ENCODE measurements around the gene MYOZ1.
"Not testable (repeated sequence)": the region's sequence is repeated elsewhere in the genome, so short reads cannot be mapped to it uniquely, and the experiment has no call there.

MYOZ1 gene

GRCh38 chr10:73641328-73642060, at the start of gene MYOZ1:
MYOZ1 (minus strand) TSS chr10:73641474; CDS start chr10:73640017, 1,457 bp downstream.
- DNase-seq: no peak

- not testable (repeated sequence) for DNase-seq
Observed at GRCh38 chr10:73690755-73691154, 49.5 kb upstream of the MYOZ1 start.

- DNase-seq: not testable (repeated sequence)
Observed at GRCh38 chr10:73689596-73689995, 48.3 kb upstream of the MYOZ1 start.

- not testable (repeated sequence) for DNase-seq
Observed at GRCh38 chr10:73687641-73688040, 46.4 kb upstream of the MYOZ1 start.

- DNase-seq: not testable (repeated sequence)
Observed at GRCh38 chr10:73674546-73674945, 33.3 kb upstream of the MYOZ1 start.

GRCh38 chr10:73668378-73668777, 27.1 kb upstream of the MYOZ1 start:
- not testable (repeated sequence) for DNase-seq

- DNase-seq: not testable (repeated sequence)
Observed at GRCh38 chr10:73666153-73666809, 25.0 kb upstream of the MYOZ1 start.

- DNase-seq: not testable (repeated sequence)
Observed at GRCh38 chr10:73665581-73665980, 24.3 kb upstream of the MYOZ1 start.

GRCh38 chr10:73664156-73665040, 23.1 kb upstream of the MYOZ1 start:
- not testable (repeated sequence) for DNase-seq

- DNase-seq: not testable (repeated sequence)
Observed at GRCh38 chr10:73663621-73664020, 22.3 kb upstream of the MYOZ1 start.

GRCh38 chr10:73662705-73663104, 21.4 kb upstream of the MYOZ1 start:
- not testable (repeated sequence) for DNase-seq

- DNase-seq: no peak
Observed at GRCh38 chr10:73655990-73656298, 14.7 kb upstream of the MYOZ1 start, which contains the start of gene SYNPO2L. SYNPO2L (minus strand) TSS chr10:73656029; CDS start chr10:73655922, 107 bp downstream.

- DNase-seq: no peak
Observed at GRCh38 chr10:73655257-73655989, 14.1 kb upstream of the MYOZ1 start.

GRCh38 chr10:73653701-73654100, 12.4 kb upstream of the MYOZ1 start:
- DNase-seq: no peak

GRCh38 chr10:73653195-73653594, 11.9 kb upstream of the MYOZ1 start:
- no peak for DNase-seq

GRCh38 chr10:73650537-73651331, 9.5 kb upstream of the MYOZ1 start:
- no peak for DNase-seq

GRCh38 chr10:73649876-73650536, 8.7 kb upstream of the MYOZ1 start:
- DNase-seq: no peak

- DNase-seq: no peak
Observed at GRCh38 chr10:73648975-73649829, 7.9 kb upstream of the MYOZ1 start.

- DNase-seq: no peak
Observed at GRCh38 chr10:73647875-73648651, 6.8 kb upstream of the MYOZ1 start.
